IMR-90 (cell line): ENCODE measurements around the gene IBA57. TPM values are rescaled to one million over a fixed set of nuclear protein-coding genes. Genes with fewer than 3 reads are reported as not detected.

Experiments used
- ATAC-seq: fragments of 200-7000 bp; cut with Tn5 transposase; 2 replicates; pipeline ENCODE4 v1.9.1; 2020; ENCODE audit warnings: low read depth, mild to moderate bottlenecking, moderate library complexity
- BruUV-seq: library from RNA; stranded (reverse); fragments of 400-500 nt; replicated peaks from 2 replicates; lab custom pipeline; 2021; lab: Mats Ljungman, UMichigan
- CTCF ChIA-PET: fragments of 300-600 bp; formaldehyde crosslinking; extraction: SDS; loops from one replicate; lab custom pipeline; 2021; ENCODE audit warnings: antibody characterized with exemption; lab: Yijun Ruan, JAX
- POLR2A ChIA-PET: fragments of 300-600 bp; sonication (Branson Sonifier 250); formaldehyde crosslinking; loops from one replicate; lab custom pipeline; 2022; ENCODE audit warnings: antibody characterized with exemption; ENCODE audit not compliant: unreplicated experiment; lab: Charles Lee
- DNase-seq: peaks from one replicate; pipeline ENCODE4 v3.0.0; 2013
- H2AFZ ChIP-seq: replicated peaks from 2 replicates; pipeline ENCODE3; 2013; ENCODE audit warnings: low read length, mild to moderate bottlenecking; ENCODE audit not compliant: poor library complexity
- H2AK5ac ChIP-seq: 2 replicates; pipeline ENCODE4 v1.6.1; 2013; ENCODE audit warnings: low read depth, low read length, inconsistent platforms
- H2AK9ac ChIP-seq: replicated peaks from 2 replicates; pipeline ENCODE3; 2013; ENCODE audit warnings: mild to moderate bottlenecking, low read depth, low read length, moderate library complexity; ENCODE audit not compliant: poor library complexity
- H2BK120ac ChIP-seq: 2 replicates; pipeline ENCODE4 v1.6.1; 2013; ENCODE audit warnings: low read depth, low read length, inconsistent platforms
- H2BK15ac ChIP-seq: 3 replicates; pipeline ENCODE4 v1.6.1; 2013; ENCODE audit warnings: low read depth, low read length, inconsistent platforms
- H2BK20ac ChIP-seq: 2 replicates; pipeline ENCODE4 v1.6.1; 2013; ENCODE audit warnings: low read depth, mild to moderate bottlenecking, inconsistent platforms, low read length, moderate library complexity
- H2BK5ac ChIP-seq: 2 replicates; pipeline ENCODE4 v1.6.1; 2013; ENCODE audit warnings: mild to moderate bottlenecking, low read depth, low read length, inconsistent platforms; ENCODE audit not compliant: poor library complexity, severe bottlenecking
- H3K14ac ChIP-seq: replicated peaks from 2 replicates; pipeline ENCODE4 v1.6.1; 2013; ENCODE audit warnings: low read depth, low read length, inconsistent platforms
- H3K18ac ChIP-seq: 2 replicates; pipeline ENCODE4 v1.6.1; 2013; ENCODE audit warnings: low read depth, low read length, control low read depth
- H3K23ac ChIP-seq: 2 replicates; pipeline ENCODE4 v1.6.1; 2013; ENCODE audit warnings: low read depth, low read length, inconsistent platforms
- H3K27ac ChIP-seq: 2 replicates; pipeline ENCODE4 v1.5.1; 2013; ENCODE audit warnings: mild to moderate bottlenecking, control low read depth, low read length; ENCODE audit not compliant: insufficient read depth
- H3K27me3 ChIP-seq: 2 replicates; pipeline ENCODE4 v1.6.1; 2013; ENCODE audit warnings: low read length; ENCODE audit not compliant: control insufficient read depth, insufficient read depth
- H3K36me3 ChIP-seq: 2 replicates; pipeline ENCODE4 v1.6.1; 2013; ENCODE audit warnings: low read length, mixed read lengths; ENCODE audit not compliant: control insufficient read depth, insufficient read depth
- H3K4ac ChIP-seq: 2 replicates; pipeline ENCODE4 v1.6.1; 2013; ENCODE audit warnings: low read depth, low read length, inconsistent platforms
- H3K4me1 ChIP-seq: 2 replicates; pipeline ENCODE4 v1.6.1; 2013; ENCODE audit warnings: low read length, mixed read lengths; ENCODE audit not compliant: control insufficient read depth, insufficient read depth
- H3K4me2 ChIP-seq: 2 replicates; pipeline ENCODE4 v1.6.1; 2013; ENCODE audit warnings: low read depth, mild to moderate bottlenecking, control low read depth, low read length, moderate library complexity
- H3K4me3 ChIP-seq: 2 replicates; pipeline ENCODE4 v1.5.1; 2013; ENCODE audit warnings: low read depth, mild to moderate bottlenecking, control low read depth, low read length, moderate library complexity; ENCODE audit not compliant: insufficient read depth
- H3K56ac ChIP-seq: 2 replicates; pipeline ENCODE4 v1.6.1; 2013; ENCODE audit warnings: low read length, inconsistent platforms; ENCODE audit not compliant: insufficient read depth; ENCODE audit errors: extremely low read depth
- H3K79me1 ChIP-seq, 2 experiments: 2 replicates each; pipeline ENCODE4 v1.6.1; 2013; ENCODE audit warnings: low read length in 2 of 2, inconsistent platforms in 1 of 2, low read depth in 1 of 2
- H3K9ac ChIP-seq: 2 replicates; pipeline ENCODE4 v1.6.1; 2013; ENCODE audit warnings: low read depth, low read length, control low read depth
- H3K9me1 ChIP-seq: 2 replicates; pipeline ENCODE4 v1.6.1; 2013; ENCODE audit warnings: low read length, inconsistent platforms; ENCODE audit not compliant: insufficient read depth
- H3K9me3 ChIP-seq: 2 replicates; pipeline ENCODE4 v1.6.1; 2013; ENCODE audit warnings: low read length; ENCODE audit not compliant: control insufficient read depth, insufficient read depth
- H4K20me1 ChIP-seq: 2 replicates; pipeline ENCODE4 v1.6.1; 2013; ENCODE audit warnings: low read length, inconsistent platforms; ENCODE audit not compliant: insufficient read depth
- H4K5ac ChIP-seq: 2 replicates; pipeline ENCODE4 v1.6.1; 2013; ENCODE audit warnings: mild to moderate bottlenecking, low read depth, low read length, control low read depth
- H4K8ac ChIP-seq, 2 experiments: 2 replicates each; pipeline ENCODE4 v1.6.1; 2013; ENCODE audit warnings: low read depth in 2 of 2, low read length in 2 of 2, control low read depth in 1 of 2, inconsistent platforms in 1 of 2
- H4K91ac ChIP-seq: 2 replicates; pipeline ENCODE4 v1.6.1; 2013; ENCODE audit warnings: low read depth, low read length, inconsistent platforms; ENCODE audit not compliant: insufficient read depth
- BHLHE40 ChIP-seq: fragments of 150-350 bp; IDR thresholded peaks from 2 replicates; pipeline ENCODE4 v1.6.1; 2016; ENCODE audit warnings: mild to moderate bottlenecking, low read depth, low read length
- CEBPB ChIP-seq: IDR thresholded peaks from 2 replicates; pipeline ENCODE4 v1.6.1; 2012; ENCODE audit warnings: low read depth, low read length, improper control_type of control experiment
- CHD1 ChIP-seq: IDR thresholded peaks from 2 replicates; pipeline ENCODE4 v1.6.1; 2012; ENCODE audit warnings: low read depth, low read length, improper control_type of control experiment
- ELK1 ChIP-seq: fragments of 150-350 bp; IDR thresholded peaks from 2 replicates; pipeline ENCODE4 v1.6.1; 2016; ENCODE audit warnings: low read depth, mild to moderate bottlenecking, low read length, moderate library complexity, borderline replicate concordance
- FOS ChIP-seq: fragments of 150-350 bp; IDR thresholded peaks from 2 replicates; pipeline ENCODE4 v1.6.1; 2016; ENCODE audit warnings: low read depth, low read length
- MAFK ChIP-seq: IDR thresholded peaks from 2 replicates; pipeline ENCODE4 v1.6.1; 2012; ENCODE audit warnings: low read depth, low read length, improper control_type of control experiment
- MAZ ChIP-seq: IDR thresholded peaks from 2 replicates; pipeline ENCODE4 v1.6.1; 2012; ENCODE audit warnings: low read depth, mild to moderate bottlenecking, low read length, improper control_type of control experiment, moderate library complexity, borderline replicate concordance
- MXI1 ChIP-seq: IDR thresholded peaks from 2 replicates; pipeline ENCODE4 v1.6.1; 2012; ENCODE audit warnings: low read depth, mild to moderate bottlenecking, low read length, moderate library complexity, borderline replicate concordance
- NFE2L2 ChIP-seq: fragments of 150-350 bp; IDR thresholded peaks from 2 replicates; pipeline ENCODE4 v1.6.1; 2016; ENCODE audit warnings: low read depth, mild to moderate bottlenecking, low read length
- POLR2A ChIP-seq: IDR thresholded peaks from 2 replicates; pipeline ENCODE4 v1.6.1; 2012; ENCODE audit warnings: mild to moderate bottlenecking, low read depth, low read length
- RAD21 ChIP-seq: IDR thresholded peaks from 2 replicates; pipeline ENCODE4 v1.6.1; 2012; ENCODE audit warnings: low read length, improper control_type of control experiment
- RCOR1 ChIP-seq: IDR thresholded peaks from 2 replicates; pipeline ENCODE4 v1.6.1; 2012; ENCODE audit warnings: mild to moderate bottlenecking, low read length, improper control_type of control experiment; ENCODE audit not compliant: insufficient replicate concordance
- RFX5 ChIP-seq: IDR thresholded peaks from 2 replicates; pipeline ENCODE4 v1.8.0; 2012; ENCODE audit warnings: low read depth, mild to moderate bottlenecking, low read length, moderate library complexity
- SMC3 ChIP-seq: fragments of 150-350 bp; IDR thresholded peaks from 2 replicates; pipeline ENCODE4 v1.6.1; 2016; ENCODE audit warnings: low read depth, mild to moderate bottlenecking, antibody characterized with exemption, low read length, moderate library complexity
- WGBS, 2 experiments: methylation state at CpG; one replicate each; pipeline versions ENCODE4 v1.1.5 to v1.1.7; 2013; ENCODE audit warnings: missing lambda C conversion rate in 2 of 2; ENCODE audit not compliant: insufficient read length in 1 of 2; ENCODE audit errors: extremely low coverage in 2 of 2; 5-methylcytosine and 5-hydroxymethylcytosine counted together
- dilution Hi-C: fragments of 300-500 bp; cut with HindIII; formaldehyde crosslinking; loops from one replicate; pipeline ENCODE4 v1.14.3; 2018; ENCODE audit warnings: low sequenced_read_pairs; ENCODE audit not compliant: unreplicated experiment
- in situ Hi-C: fragments of 300-500 bp; cut with MboI; formaldehyde crosslinking; loops from 3 replicates; pipeline ENCODE4 v1.14.3; 2019; ENCODE audit warnings: low sequenced_read_pairs, inconsistent platforms, mixed read lengths
- intact Hi-C: fragments of 100-400 bp; cut with micrococcal nuclease; formaldehyde crosslinking; loops from 2 replicates; pipeline ENCODE4 v1.10.0; 2022
- polyA plus RNA-seq, 3 experiments: library from polyadenylated mRNA; depleted of rRNA; stranded (reverse); fragments of >200 nt; gene quantifications; 2 replicates each; pipeline ENCODE4 v1.2.3, GENCODE V29; 2012; ENCODE audit warnings: low replicate concordance in 1 of 3
- total RNA-seq: library from RNA; depleted of rRNA; stranded (reverse); fragments of >200 nt; gene quantifications from 2 replicates; pipeline ENCODE4 v1.2.3, GENCODE V29; 2012
- TF ChIP-seq, protein P1 (sequence below): conservative IDR thresholded peaks from 2 replicates; pipeline ENCODE4 v1.5.1; 2012; ENCODE audit warnings: mild to moderate bottlenecking, low read depth, low read length, improper control_type of control experiment
- TF ChIP-seq, protein P2 (sequence below): fragments of 150-350 bp; IDR thresholded peaks from 2 replicates; pipeline ENCODE4 v1.6.1; 2017; ENCODE audit warnings: mild to moderate bottlenecking, antibody characterized with exemption, low read length, low read depth

The IBA57 gene
- total and polyA plus RNA-seq, 2 of the 4 experiments (the other 2 are of a cell fraction) = 2.0 to 2.6 TPM

DNA sequence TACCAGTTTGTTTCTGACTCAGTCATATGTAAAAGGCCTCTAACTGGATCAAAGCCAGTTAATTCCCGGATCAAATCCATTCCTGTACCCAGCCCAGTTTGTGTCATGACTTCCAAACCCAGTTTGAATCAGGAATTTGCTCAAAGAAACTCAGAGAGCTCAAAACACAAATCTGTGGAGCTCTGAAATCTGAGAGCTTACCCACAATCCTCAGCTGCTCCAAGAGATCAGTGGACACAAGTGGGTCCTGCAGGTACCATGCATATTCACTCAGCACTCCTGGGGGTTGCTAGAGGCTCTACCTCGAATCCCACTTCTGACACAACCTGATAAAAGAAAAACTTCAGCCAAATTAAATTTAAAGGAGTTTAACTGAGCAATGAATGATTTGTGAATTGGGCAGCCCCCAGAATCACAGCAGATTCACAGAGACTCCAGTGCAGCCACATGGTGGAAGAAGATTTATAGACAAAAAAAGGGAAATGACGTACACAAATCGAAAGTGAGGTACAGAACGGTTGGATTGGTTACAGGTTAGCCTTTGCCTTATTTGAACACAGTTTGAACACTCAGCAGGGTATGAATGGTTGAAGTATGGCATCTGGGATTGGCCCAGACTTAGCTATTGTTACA, 44.6 kb upstream of the IBA57 start:
- Histone ChIP-seq H3K18ac (no peak overlapping the region), H4K20me1 (no peaks in the 10 kb centered on the region), H2AK9ac (no peak overlapping the region), H4K8ac (no peak overlapping the region), H3K4ac (no peak overlapping the region), H3K9me3 (no peaks in the 10 kb centered on the region), H3K27ac (no peak overlapping the region), H3K4me1 (peaks cover 2% of the 10 kb centered on the region; the same call in 1 of the 2 replicates), H3K23ac (no peak overlapping the region), H3K4me3 (no peak overlapping the region), H4K91ac (no peak overlapping the region), H4K5ac (no peak overlapping the region), H3K9me1 (no peaks in the 10 kb centered on the region), H2BK20ac (no peak overlapping the region), H3K9ac (no peak overlapping the region), H3K4me2 (no peak overlapping the region), H3K56ac (no peak overlapping the region), H3K79me1 (no peaks in the 10 kb centered on the region), H2BK120ac (no peak overlapping the region), H3K14ac (no peak overlapping the region), H3K36me3 (no peaks in the 10 kb centered on the region), H2AFZ (no peak overlapping the region), H2BK15ac (no peak overlapping the region), H3K27me3 (peaks cover 17% of the 10 kb centered on the region), H2AK5ac (no peak overlapping the region), H2BK5ac (no peak overlapping the region)
- intact Hi-C loops = no loop called here
- WGBS, 2 experiments = 50% methylated on average over 1 of the region's 5 CpGs; no CpG with 5 or more reads in 1 of the 2 experiments
- dilution Hi-C loops = no loop called here
- POLR2A ChIA-PET = no interaction called here
- CTCF ChIA-PET = interaction anchor here (0.8 kb wide), 1 partner anchor 10 kb away, joined by 4 read pairs; no protein-coding TSS in a partner anchor
- peak; percentile 32 for ATAC-seq
- TF ChIP-seq MAZ = no peak
- no peak for TF ChIP-seq ELK1
- TF ChIP-seq RCOR1 = no peak
- no peak for TF ChIP-seq BHLHE40
- TF ChIP-seq MXI1 = no peak
- TF ChIP-seq RAD21 = no peak
- TF ChIP-seq FOS = no peak
- no peak for TF ChIP-seq RFX5
- no peak for TF ChIP-seq CHD1
- TF ChIP-seq SMC3 = no peak
- TF ChIP-seq, protein P1, sequence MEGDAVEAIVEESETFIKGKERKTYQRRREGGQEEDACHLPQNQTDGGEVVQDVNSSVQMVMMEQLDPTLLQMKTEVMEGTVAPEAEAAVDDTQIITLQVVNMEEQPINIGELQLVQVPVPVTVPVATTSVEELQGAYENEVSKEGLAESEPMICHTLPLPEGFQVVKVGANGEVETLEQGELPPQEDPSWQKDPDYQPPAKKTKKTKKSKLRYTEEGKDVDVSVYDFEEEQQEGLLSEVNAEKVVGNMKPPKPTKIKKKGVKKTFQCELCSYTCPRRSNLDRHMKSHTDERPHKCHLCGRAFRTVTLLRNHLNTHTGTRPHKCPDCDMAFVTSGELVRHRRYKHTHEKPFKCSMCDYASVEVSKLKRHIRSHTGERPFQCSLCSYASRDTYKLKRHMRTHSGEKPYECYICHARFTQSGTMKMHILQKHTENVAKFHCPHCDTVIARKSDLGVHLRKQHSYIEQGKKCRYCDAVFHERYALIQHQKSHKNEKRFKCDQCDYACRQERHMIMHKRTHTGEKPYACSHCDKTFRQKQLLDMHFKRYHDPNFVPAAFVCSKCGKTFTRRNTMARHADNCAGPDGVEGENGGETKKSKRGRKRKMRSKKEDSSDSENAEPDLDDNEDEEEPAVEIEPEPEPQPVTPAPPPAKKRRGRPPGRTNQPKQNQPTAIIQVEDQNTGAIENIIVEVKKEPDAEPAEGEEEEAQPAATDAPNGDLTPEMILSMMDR = no peak
- TF ChIP-seq NFE2L2 = no peak
- TF ChIP-seq, protein P2, sequence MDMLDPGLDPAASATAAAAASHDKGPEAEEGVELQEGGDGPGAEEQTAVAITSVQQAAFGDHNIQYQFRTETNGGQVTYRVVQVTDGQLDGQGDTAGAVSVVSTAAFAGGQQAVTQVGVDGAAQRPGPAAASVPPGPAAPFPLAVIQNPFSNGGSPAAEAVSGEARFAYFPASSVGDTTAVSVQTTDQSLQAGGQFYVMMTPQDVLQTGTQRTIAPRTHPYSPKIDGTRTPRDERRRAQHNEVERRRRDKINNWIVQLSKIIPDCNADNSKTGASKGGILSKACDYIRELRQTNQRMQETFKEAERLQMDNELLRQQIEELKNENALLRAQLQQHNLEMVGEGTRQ = no peak
- TF ChIP-seq MAFK = no peak
- no peak for TF ChIP-seq POLR2A
- no peak for TF ChIP-seq CEBPB
- in situ Hi-C loops = no loop called here
- DNase-seq = peak; percentile 26
- no TSS peak for BruUV-seq
